KG1 (cell line): ENCODE data around the gene DDX11.
"Not testable (repeated sequence)": the region's sequence is repeated elsewhere in the genome, so short reads cannot be mapped to it uniquely, and the experiment has no call there.

Experiments used
- DNase-seq: peaks from one replicate; lab custom pipeline; 2025; lab: John Stamatoyannopoulos, UW

DDX11 gene

GRCh38 chr12:31073527-31074332 lies at the start of gene DDX11:
Gene DDX11 (plus strand): TSS chr12:31073860. CDS start chr12:31078394, 4,534 bp downstream.
- DNase-seq: not testable (repeated sequence)

GRCh38 chr12:31026202-31026601 lies 47.5 kb upstream of the DDX11 start:
- DNase-seq: no peak

GRCh38 chr12:31027006-31027405 lies 46.7 kb upstream of the DDX11 start:
- not testable (repeated sequence) for DNase-seq

GRCh38 chr12:31029468-31029867 lies 44.2 kb upstream of the DDX11 start:
- no peak for DNase-seq

GRCh38 chr12:31029916-31030562 lies 43.6 kb upstream of the DDX11 start:
- DNase-seq: no peak

- DNase-seq: no peak
Measured at GRCh38 chr12:31031951-31032335, 41.7 kb upstream of the DDX11 start.

GRCh38 chr12:31033146-31033545 lies 40.5 kb upstream of the DDX11 start:
- DNase-seq: no peak

- no peak for DNase-seq
Measured at GRCh38 chr12:31033681-31034080, 40.0 kb upstream of the DDX11 start.

GRCh38 chr12:31034372-31034771 lies 39.3 kb upstream of the DDX11 start:
- DNase-seq: no peak

- DNase-seq: no peak
Measured at GRCh38 chr12:31035226-31035625, 38.4 kb upstream of the DDX11 start.

GRCh38 chr12:31035967-31036665 lies 37.5 kb upstream of the DDX11 start:
- DNase-seq: no peak

GRCh38 chr12:31037028-31037427 lies 36.6 kb upstream of the DDX11 start:
- DNase-seq: no peak

- no peak for DNase-seq
Measured at GRCh38 chr12:31037931-31038330, 35.7 kb upstream of the DDX11 start.

- no peak for DNase-seq
Measured at GRCh38 chr12:31041033-31041564, 32.6 kb upstream of the DDX11 start.

- DNase-seq: not testable (repeated sequence)
Measured at GRCh38 chr12:31050143-31050542, 23.5 kb upstream of the DDX11 start.

GRCh38 chr12:31050548-31050947 lies 23.1 kb upstream of the DDX11 start:
- DNase-seq: not testable (repeated sequence)

- DNase-seq: not testable (repeated sequence)
Measured at GRCh38 chr12:31051692-31052091, 22.0 kb upstream of the DDX11 start.

GRCh38 chr12:31052121-31052520 lies 21.5 kb upstream of the DDX11 start:
- DNase-seq: not testable (repeated sequence)

- not testable (repeated sequence) for DNase-seq
Measured at GRCh38 chr12:31052666-31053439, 20.8 kb upstream of the DDX11 start.

- DNase-seq: not testable (repeated sequence)
Measured at GRCh38 chr12:31053944-31054343, 19.7 kb upstream of the DDX11 start.

GRCh38 chr12:31057671-31058070 lies 16.0 kb upstream of the DDX11 start:
- DNase-seq: no peak

- not testable (repeated sequence) for DNase-seq
Measured at GRCh38 chr12:31066196-31066595, 7.5 kb upstream of the DDX11 start.
